ENCODE results near the gene CCL15. TPM values are rescaled to one million over a fixed set of nuclear protein-coding genes. Genes with fewer than 3 reads are reported as not detected.

Gene CCL15
- total RNA-seq, 1 experiment from 2014 or later, result not detected

- peaks cover 2% of the 10 kb centered on the region for H3K9me3 Mint-ChIP-seq (ENCODE audit: low read depth, unreplicated experiment)
- DNase-seq, result no peak
- no peak overlapping the region for H3K4me3 Mint-ChIP-seq (ENCODE audit: low read depth, unreplicated experiment)
- no peak overlapping the region for H3K27ac Mint-ChIP-seq (ENCODE audit: unreplicated experiment)
- CTCF ChIA-PET, result no interaction called here
- no peaks in the 10 kb centered on the region for H3K4me1 Mint-ChIP-seq (ENCODE audit: low read depth, unreplicated experiment)
- intact Hi-C loops (cut with micrococcal nuclease; ENCODE audit: unreplicated experiment), result no loop called here
- no peak for TF ChIP-seq CTCF (IDR thresholded peaks at IDR 0.05; ENCODE audit: unreplicated experiment)
- BruUV-seq (replicated peaks), result no TSS peak
- no peaks in the 10 kb centered on the region for H3K36me3 Mint-ChIP-seq (ENCODE audit: insufficient read depth, unreplicated experiment)
- H3K27me3 Mint-ChIP-seq (ENCODE audit: unreplicated experiment), result peaks cover 11% of the 10 kb centered on the region
These were observed 10.3 kb downstream of the CCL15 start for GRCh38 chr17:35991075-35991474.

GRCh38 chr17:35988164-35988563 lies 13.2 kb downstream of the CCL15 start:
- H3K9me3 Mint-ChIP-seq (ENCODE audit: low read depth, unreplicated experiment), result peaks cover 2% of the 10 kb centered on the region
- no peaks in the 10 kb centered on the region for H3K36me3 Mint-ChIP-seq (ENCODE audit: insufficient read depth, unreplicated experiment)
- no TSS peak for BruUV-seq (replicated peaks)
- H3K4me1 Mint-ChIP-seq (ENCODE audit: low read depth, unreplicated experiment), result no peaks in the 10 kb centered on the region
- peaks cover 39% of the 10 kb centered on the region for H3K27me3 Mint-ChIP-seq (ENCODE audit: unreplicated experiment)
- intact Hi-C loops (cut with micrococcal nuclease; ENCODE audit: unreplicated experiment), result no loop called here
- H3K27ac Mint-ChIP-seq (ENCODE audit: unreplicated experiment), result no peak overlapping the region
- no peak for DNase-seq
- CTCF ChIA-PET, result no interaction called here
- TF ChIP-seq CTCF (IDR thresholded peaks at IDR 0.05; ENCODE audit: unreplicated experiment), result no peak
- no peak overlapping the region for H3K4me3 Mint-ChIP-seq (ENCODE audit: low read depth, unreplicated experiment)

GRCh38 chr17:35986643-35987042 lies 14.7 kb downstream of the CCL15 start, which contains the start of gene CCL14:
TSS of gene CCL14 (minus strand) at chr17:35986729. CDS start at chr17:35986649, 80 bp downstream.
- no peak for DNase-seq
- CTCF ChIA-PET, result interaction anchor here (0.7 kb wide), 1 partner anchor 18 kb away, joined by 3 read pairs; no protein-coding TSS in a partner anchor
- TF ChIP-seq CTCF (IDR thresholded peaks at IDR 0.05; ENCODE audit: unreplicated experiment), result no peak
- H3K4me3 Mint-ChIP-seq (ENCODE audit: low read depth, unreplicated experiment), result no peak within 1 kb of the TSS
- no TSS peak for BruUV-seq (replicated peaks)
- no peaks in the 10 kb centered on the region for H3K36me3 Mint-ChIP-seq (ENCODE audit: insufficient read depth, unreplicated experiment)
- peaks cover 54% of the 10 kb centered on the region for H3K27me3 Mint-ChIP-seq (ENCODE audit: unreplicated experiment)
- H3K27ac Mint-ChIP-seq (ENCODE audit: unreplicated experiment), result no peak within 1 kb of the TSS
- no peaks in the 10 kb centered on the region for H3K4me1 Mint-ChIP-seq (ENCODE audit: low read depth, unreplicated experiment)
- intact Hi-C loops (cut with micrococcal nuclease; ENCODE audit: unreplicated experiment), result no loop called here
- H3K9me3 Mint-ChIP-seq (ENCODE audit: low read depth, unreplicated experiment), result no peaks in the 10 kb centered on the region

- peaks cover 74% of the 10 kb centered on the region for H3K27me3 Mint-ChIP-seq (ENCODE audit: unreplicated experiment)
- H3K4me1 Mint-ChIP-seq (ENCODE audit: low read depth, unreplicated experiment), result no peaks in the 10 kb centered on the region
- intact Hi-C loops (cut with micrococcal nuclease; ENCODE audit: unreplicated experiment), result no loop called here
- BruUV-seq (replicated peaks), result no TSS peak
- H3K36me3 Mint-ChIP-seq (ENCODE audit: insufficient read depth, unreplicated experiment), result no peaks in the 10 kb centered on the region
- H3K9me3 Mint-ChIP-seq (ENCODE audit: low read depth, unreplicated experiment), result no peaks in the 10 kb centered on the region
- no peak overlapping the region for H3K27ac Mint-ChIP-seq (ENCODE audit: unreplicated experiment)
- CTCF ChIA-PET, result interaction anchor here (0.7 to 2.7 kb wide), 3 partner anchors 89 to 499 kb away, joined by 3 to 18 read pairs (median 3); no protein-coding TSS in a partner anchor
- no peak for DNase-seq
- no peak overlapping the region for H3K4me3 Mint-ChIP-seq (ENCODE audit: low read depth, unreplicated experiment)
- no peak for TF ChIP-seq CTCF (IDR thresholded peaks at IDR 0.05; ENCODE audit: unreplicated experiment)
These were observed 17.2 kb downstream of the CCL15 start for GRCh38 chr17:35984140-35984539.

Data from Calu3 (cell line).